HepG2 (cell line): ENCODE results near the gene SEC24A. TPM values are rescaled to one million over a fixed set of nuclear protein-coding genes. Genes with fewer than 3 reads are reported as not detected.

Source experiments
- ARID4A ChIP-seq: sonication (generic); formaldehyde crosslinking; IDR thresholded peaks from 2 replicates; pipeline ENCODE4 v1.5.0; 2020; ENCODE audit warnings: mild to moderate bottlenecking, missing genetic modification reagents, borderline replicate concordance
- MEF2D ChIP-seq: sonication (generic); formaldehyde crosslinking; IDR thresholded peaks from 2 replicates; pipeline ENCODE4 v1.5.1; 2020; ENCODE audit warnings: mild to moderate bottlenecking, missing genetic modification reagents
- UBTF ChIP-seq: sonication (generic); formaldehyde crosslinking; IDR thresholded peaks from 2 replicates; pipeline ENCODE4 v1.4.0; 2020; ENCODE audit warnings: mild to moderate bottlenecking, missing genetic modification reagents
- ZBTB40 ChIP-seq, 2 experiments: fragments of 450-650 bp in 1 of 2; sonication (generic) in 1 of 2; formaldehyde crosslinking in 1 of 2; IDR thresholded peaks; 2 replicates each; pipeline versions ENCODE4 v1.6.1 to v1.8.0; 2016 to 2022; ENCODE audit warnings: antibody characterized with exemption in 1 of 2, mild to moderate bottlenecking in 1 of 2, missing genetic modification reagents in 1 of 2
- ZNF101 ChIP-seq: sonication (generic); formaldehyde crosslinking; IDR thresholded peaks from 2 replicates; pipeline ENCODE4 v1.4.0; 2020; ENCODE audit warnings: mild to moderate bottlenecking, low read depth, missing genetic modification reagents, borderline replicate concordance
- ZNF205 ChIP-seq: IDR thresholded peaks from 2 replicates; pipeline ENCODE4 v1.6.1; 2018; ENCODE audit warnings: missing biosample characterization, missing genetic modification reagents
- ZNF232 ChIP-seq: sonication (generic); formaldehyde crosslinking; IDR thresholded peaks from 2 replicates; pipeline ENCODE4 v1.4.0; 2020; ENCODE audit warnings: missing genetic modification reagents, borderline replicate concordance
- ZNF747 ChIP-seq: sonication (generic); formaldehyde crosslinking; IDR thresholded peaks from 2 replicates; pipeline ENCODE4 v1.8.1; 2023; ENCODE audit warnings: missing genetic modification reagents, mild to moderate bottlenecking, borderline replicate concordance
- polyA plus RNA-seq, 8 experiments: library from polyadenylated mRNA; depleted of rRNA in 3 of 8; stranded (reverse) in 7 of 8; unstranded in 1 of 8; fragments of >200 nt; fragmentation: Illumina TruSeq in 4 of 8; extraction: Trizol in 4 of 8; gene quantifications; 2 replicates each; pipeline versions ENCODE4 v1.2.1 to v1.2.3, GENCODE V29; 2011 to 2016; ENCODE audit warnings: low read depth in 4 of 8, missing spikeins in 1 of 8, mixed read lengths in 1 of 8; ENCODE audit not compliant: insufficient read depth in 1 of 8
- total RNA-seq, 5 experiments: library from RNA; depleted of rRNA; stranded (reverse); fragments of >200 nt; fragmentation: Illumina TruSeq; extraction: Trizol; gene quantifications; 2 replicates each; pipeline ENCODE4 v1.2.3, GENCODE V29; 2016; ENCODE audit warnings: low read depth in 1 of 5
- TF ChIP-seq, protein P1 (sequence below): sonication (generic); formaldehyde crosslinking; IDR thresholded peaks from 2 replicates; pipeline ENCODE4 v1.5.0; 2020; ENCODE audit warnings: mild to moderate bottlenecking, low read depth, missing genetic modification reagents, borderline replicate concordance

SEC24A gene
- total and polyA plus RNA-seq, 2 of the 13 experiments (the other 11 are each of a cell fraction or from before 2014, with no cell fraction given), result 30.5 to 56.8 TPM

- peak; percentile 43 for TF ChIP-seq ZBTB40 (IDR thresholded peaks at IDR 0.05)
- TF ChIP-seq ZBTB40 (CRISPR knock-in tag; IDR thresholded peaks at IDR 0.05), result peak; percentile 90
- peak; percentile 71; the same call in 1 of the 2 replicates for TF ChIP-seq ZNF232 (CRISPR knock-in tag)
- TF ChIP-seq UBTF (CRISPR knock-in tag), result peak; percentile 94
- TF ChIP-seq ZNF747 (CRISPR knock-in tag), result peak; percentile 86; the same call in 1 of the 2 replicates
- peak; percentile 86 for TF ChIP-seq ZNF205 (CRISPR knock-in tag)
- TF ChIP-seq ZNF101 (CRISPR knock-in tag), result no peak
- TF ChIP-seq ARID4A, result peak; percentile 97
- TF ChIP-seq, protein P1, sequence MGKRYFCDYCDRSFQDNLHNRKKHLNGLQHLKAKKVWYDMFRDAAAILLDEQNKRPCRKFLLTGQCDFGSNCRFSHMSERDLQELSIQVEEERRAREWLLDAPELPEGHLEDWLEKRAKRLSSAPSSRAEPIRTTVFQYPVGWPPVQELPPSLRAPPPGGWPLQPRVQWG (CRISPR knock-in tag), result no peak
- peak; percentile 62; the same call in 1 of the 2 replicates for TF ChIP-seq MEF2D (CRISPR knock-in tag)
Observed at GRCh38 chr5:134648425-134649162, at the start of gene SEC24A (continued).
